Activated T-helper 9 cell treated with anti-CD3 and anti-CD28 coated beads, Interleukin-2, amount 50 U/mL, for 16 hours (primary cell): ENCODE measurements around the gene ZBED5.
"Not testable (repeated sequence)": the region's sequence is repeated elsewhere in the genome, so short reads cannot be mapped to it uniquely, and the experiment has no call there.

Experiments
- DNase-seq: peaks from one replicate; pipeline ENCODE4 v3.0.0-alpha.2; 2020; ENCODE audit warnings: low read depth

ZBED5 gene

GRCh38 chr11:10838083-10838482 lies 19.8 kb downstream of the ZBED5 start:
- DNase-seq, result no peak

GRCh38 chr11:10836884-10837283 lies 21.0 kb downstream of the ZBED5 start:
- DNase-seq, result not testable (repeated sequence)

- DNase-seq, result no peak
Observed at GRCh38 chr11:10829139-10829538, 28.7 kb downstream of the ZBED5 start.

GRCh38 chr11:10828402-10828801 lies 29.5 kb downstream of the ZBED5 start:
- DNase-seq, result no peak

GRCh38 chr11:10824888-10825287 lies 33.0 kb downstream of the ZBED5 start:
- no peak for DNase-seq

- no peak for DNase-seq
Observed at GRCh38 chr11:10823152-10823579, 34.7 kb downstream of the ZBED5 start.

GRCh38 chr11:10822491-10822890 lies 35.4 kb downstream of the ZBED5 start:
- DNase-seq, result not testable (repeated sequence)

GRCh38 chr11:10818594-10818993 lies 39.3 kb downstream of the ZBED5 start:
- no peak for DNase-seq

GRCh38 chr11:10813945-10814344 lies 43.9 kb downstream of the ZBED5 start:
- DNase-seq, result no peak

- peak; percentile 27 for DNase-seq
Observed at GRCh38 chr11:10809373-10810160, 48.3 kb downstream of the ZBED5 start.

GRCh38 chr11:10808553-10809372 lies 49.1 kb downstream of the ZBED5 start, which contains the start of gene EIF4G2:
Gene EIF4G2, minus strand, starts transcription at chr11:10808926.
- DNase-seq, result peak; percentile 97

GRCh38 chr11:10808235-10808552 lies 49.7 kb downstream of the ZBED5 start:
- no peak for DNase-seq

- DNase-seq, result peak; percentile 38
Observed at GRCh38 chr11:10807493-10808234, 50.2 kb downstream of the ZBED5 start.

- no peak for DNase-seq
Observed at GRCh38 chr11:10806206-10806605, 51.6 kb downstream of the ZBED5 start.

- DNase-seq, result no peak
Observed at GRCh38 chr11:10805741-10806140, 52.1 kb downstream of the ZBED5 start.

- DNase-seq, result no peak
Observed at GRCh38 chr11:10803676-10804075, 54.2 kb downstream of the ZBED5 start.
